Cardiac muscle cell (in vitro differentiated cells and primary cell): Measurements from ENCODE around the gene SND1. TPM values are rescaled to one million over a fixed set of nuclear protein-coding genes. Genes with fewer than 3 reads are reported as not detected.

Source experiments
- DNase-seq, 2 donors: peaks; one replicate each; pipeline versions ENCODE4 v3.0.0 to v3.0.0-alpha.2; 2010 to 2017; ENCODE audit warnings: low read depth in 1 of 2, low spot score in 1 of 2
- H3K27ac ChIP-seq: fragments of 200-600 bp; sonication (generic); 2 replicates; pipeline ENCODE4 v1.5.1; 2016
- H3K27me3 ChIP-seq: fragments of 200-600 bp; sonication (generic); 2 replicates; pipeline ENCODE4 v1.6.0; 2016; ENCODE audit warnings: control low read depth
- H3K36me3 ChIP-seq: fragments of 200-600 bp; sonication (generic); 2 replicates; pipeline ENCODE4 v1.5.1; 2016; ENCODE audit warnings: control low read depth
- H3K4me1 ChIP-seq: fragments of 200-600 bp; sonication (generic); 2 replicates; pipeline ENCODE4 v1.8.1; 2017; ENCODE audit warnings: low read depth, mild to moderate bottlenecking, mixed run types
- H3K4me3 ChIP-seq: fragments of 200-600 bp; sonication (generic); 2 replicates; pipeline ENCODE4 v1.5.1; 2016; ENCODE audit warnings: mild to moderate bottlenecking
- H3K9me3 ChIP-seq: fragments of 200-600 bp; sonication (generic); 2 replicates; pipeline ENCODE4 v1.5.1; 2017; ENCODE audit warnings: low read depth, mild to moderate bottlenecking, control low read depth
- CTCF ChIP-seq: IDR thresholded peaks from 2 replicates; pipeline ENCODE4 v1.5.1; 2012; ENCODE audit warnings: low read depth, mild to moderate bottlenecking, low read length
- polyA plus RNA-seq: library from polyadenylated mRNA; unstranded; fragments of >200 nt; fragmentation: Nextera tagmentation; extraction: Ambion mirVana; gene quantifications from 2 replicates; pipeline ENCODE4 v1.2.1, GENCODE V29; 2016
- total RNA-seq: library from RNA; depleted of rRNA; stranded (reverse); fragments of >200 nt; gene quantifications from 2 replicates; pipeline ENCODE4 v1.2.3, GENCODE V29; 2016

Gene SND1
- total and polyA plus RNA-seq, 2 experiments from 2014 or later, result 114 to 172 TPM

GRCh38 chr7:127932076-127932475 lies 280.1 kb downstream of the SND1 start:
- peaks cover 7% of the 10 kb centered on the region for H3K36me3 ChIP-seq
- TF ChIP-seq CTCF, result no peak
- peaks cover 12% of the 10 kb centered on the region for H3K4me1 ChIP-seq
- H3K9me3 ChIP-seq, result no peaks in the 10 kb centered on the region
- no peak overlapping the region for H3K27ac ChIP-seq
- no peaks in the 10 kb centered on the region for H3K27me3 ChIP-seq
- H3K4me3 ChIP-seq, result no peak overlapping the region
- no peak for DNase-seq

- H3K27me3 ChIP-seq, result no peaks in the 10 kb centered on the region
- H3K27ac ChIP-seq, result no peak overlapping the region
- no peaks in the 10 kb centered on the region for H3K9me3 ChIP-seq
- H3K36me3 ChIP-seq, result peaks cover 7% of the 10 kb centered on the region
- no peak for DNase-seq
- H3K4me1 ChIP-seq, result peaks cover 8% of the 10 kb centered on the region
- no peak overlapping the region for H3K4me3 ChIP-seq
- no peak for TF ChIP-seq CTCF
These were observed 280.5 kb downstream of the SND1 start for GRCh38 chr7:127932496-127932895.

GRCh38 chr7:127933146-127933545 lies 281.2 kb downstream of the SND1 start:
- DNase-seq, result peak in 1 of 2 donors; percentile 15
- TF ChIP-seq CTCF, result no peak

GRCh38 chr7:127934711-127935110 lies 282.7 kb downstream of the SND1 start:
- no peaks in the 10 kb centered on the region for H3K4me1 ChIP-seq
- no peak for TF ChIP-seq CTCF
- H3K36me3 ChIP-seq, result peaks cover 6% of the 10 kb centered on the region

More at GRCh38 chr7:127933146-127933545, 281.2 kb downstream of the SND1 start:
- Histone ChIP-seq H3K27ac (no peak overlapping the region), H3K4me1 (peaks cover 1% of the 10 kb centered on the region), H3K27me3 (no peaks in the 10 kb centered on the region), H3K36me3 (peaks cover 7% of the 10 kb centered on the region), H3K4me3 (no peak overlapping the region), H3K9me3 (no peaks in the 10 kb centered on the region)

GRCh38 chr7:127935847-127936376 lies 283.9 kb downstream of the SND1 start:
- DNase-seq, result no peak
- no peaks in the 10 kb centered on the region for H3K36me3 ChIP-seq

More at GRCh38 chr7:127934711-127935110, 282.7 kb downstream of the SND1 start:
- no peak for DNase-seq
- H3K4me3 ChIP-seq, result no peak overlapping the region
- no peak overlapping the region for H3K27ac ChIP-seq
- no peaks in the 10 kb centered on the region for H3K9me3 ChIP-seq
- H3K27me3 ChIP-seq, result no peaks in the 10 kb centered on the region

More at GRCh38 chr7:127935847-127936376, 283.9 kb downstream of the SND1 start:
- TF ChIP-seq CTCF, result no peak
- no peak overlapping the region for H3K4me3 ChIP-seq
- H3K9me3 ChIP-seq, result no peaks in the 10 kb centered on the region
- no peaks in the 10 kb centered on the region for H3K27me3 ChIP-seq
- H3K4me1 ChIP-seq, result no peaks in the 10 kb centered on the region
- H3K27ac ChIP-seq, result no peak overlapping the region
